ENCODE data around the gene ALAS1.

Gene ALAS1

GRCh38 chr3:52178537-52178936 is 19.4 kb upstream of the ALAS1 start:
- no peak for DNase-seq (ENCODE audit: extremely low read depth, low read depth)
- TF ChIP-seq CTCF (IDR thresholded peaks at IDR 0.05; ENCODE audit: low read depth, low read length) = no peak

- peak; percentile 10 for DNase-seq (ENCODE audit: extremely low read depth, low read depth)
- TF ChIP-seq CTCF (IDR thresholded peaks at IDR 0.05; ENCODE audit: low read depth, low read length) = no peak
These were observed 16.4 kb upstream of the ALAS1 start for GRCh38 chr3:52181543-52181942.

GRCh38 chr3:52182196-52182595 is 15.8 kb upstream of the ALAS1 start:
- no peak for DNase-seq (ENCODE audit: extremely low read depth, low read depth)
- no peak for TF ChIP-seq CTCF (IDR thresholded peaks at IDR 0.05; ENCODE audit: low read depth, low read length)

- no peak for DNase-seq (ENCODE audit: extremely low read depth, low read depth)
- no peak for TF ChIP-seq CTCF (IDR thresholded peaks at IDR 0.05; ENCODE audit: low read depth, low read length)
These were observed 15.3 kb upstream of the ALAS1 start for GRCh38 chr3:52182691-52183090.

- DNase-seq (ENCODE audit: extremely low read depth, low read depth) = no peak
These were observed 14.0 kb upstream of the ALAS1 start for GRCh38 chr3:52183786-52184445.

GRCh38 chr3:52184690-52185089 is 13.3 kb upstream of the ALAS1 start:
- TF ChIP-seq CTCF (IDR thresholded peaks at IDR 0.05; ENCODE audit: low read depth, low read length) = no peak
- DNase-seq (ENCODE audit: extremely low read depth, low read depth) = no peak

More at GRCh38 chr3:52183786-52184445, 14.0 kb upstream of the ALAS1 start:
- TF ChIP-seq CTCF (IDR thresholded peaks at IDR 0.05; ENCODE audit: low read depth, low read length) = no peak

- DNase-seq (ENCODE audit: extremely low read depth, low read depth) = no peak
- TF ChIP-seq CTCF (IDR thresholded peaks at IDR 0.05; ENCODE audit: low read depth, low read length) = no peak
These were observed 12.6 kb upstream of the ALAS1 start for GRCh38 chr3:52185311-52185710.

All from AG09319 (cell line).